HG03108 (cell line): ENCODE measurements around the gene MATN4.

Experiments
- ATAC-seq: cut with Tn5 transposase; IDR thresholded peaks from one replicate; pipeline ENCODE4 v1.9.1; 2021; ENCODE audit warnings: moderate library complexity; ENCODE audit not compliant: unreplicated experiment

Gene MATN4

DNA sequence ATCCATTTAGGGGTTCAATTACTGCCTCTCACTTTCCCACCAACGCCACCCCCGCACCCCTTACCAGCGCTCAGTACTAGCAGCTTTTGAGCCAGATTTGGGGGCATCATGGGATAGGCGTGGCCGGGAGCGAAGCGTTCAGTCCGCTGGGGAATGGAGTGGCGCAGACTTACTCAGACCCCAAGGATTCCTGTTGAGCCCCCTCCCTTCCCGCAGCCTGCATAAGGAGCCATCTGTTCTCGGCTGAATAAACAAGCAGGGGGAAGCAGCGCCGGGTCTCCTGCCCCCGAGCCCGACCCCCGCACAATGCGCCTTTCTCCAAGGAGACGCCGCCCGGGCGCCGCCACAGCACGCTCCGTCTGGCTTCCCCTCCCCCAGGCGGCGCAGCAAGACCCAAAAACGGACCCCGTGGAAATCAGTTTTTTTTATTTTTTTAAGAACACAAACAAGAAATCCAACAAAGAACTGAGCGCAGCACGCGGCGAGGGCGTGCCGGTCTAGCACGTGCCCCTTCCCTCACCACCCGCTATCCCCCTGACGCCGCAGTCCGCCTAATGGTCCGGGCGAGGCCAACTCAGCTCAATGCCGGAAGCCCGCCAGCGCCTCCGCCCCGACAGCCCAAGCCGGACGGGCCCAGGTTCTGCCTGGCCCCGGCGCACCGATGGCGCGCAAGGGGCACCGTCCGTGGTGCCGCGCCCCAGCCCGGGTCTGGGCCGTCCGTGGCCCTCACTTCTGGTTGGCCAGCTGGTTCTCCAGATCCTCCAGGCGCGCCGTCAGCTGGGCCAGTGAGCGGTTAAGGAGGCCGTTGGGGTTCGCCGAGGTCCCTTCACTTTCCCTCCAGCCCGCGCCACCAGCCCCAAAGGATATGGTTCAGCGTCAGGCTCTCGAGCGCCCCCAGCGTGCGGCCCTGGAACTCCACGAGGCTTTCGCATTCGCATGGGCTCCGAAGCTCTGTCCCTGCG lies 14.8 kb downstream of the MATN4 start:
- no peak for ATAC-seq

DNA sequence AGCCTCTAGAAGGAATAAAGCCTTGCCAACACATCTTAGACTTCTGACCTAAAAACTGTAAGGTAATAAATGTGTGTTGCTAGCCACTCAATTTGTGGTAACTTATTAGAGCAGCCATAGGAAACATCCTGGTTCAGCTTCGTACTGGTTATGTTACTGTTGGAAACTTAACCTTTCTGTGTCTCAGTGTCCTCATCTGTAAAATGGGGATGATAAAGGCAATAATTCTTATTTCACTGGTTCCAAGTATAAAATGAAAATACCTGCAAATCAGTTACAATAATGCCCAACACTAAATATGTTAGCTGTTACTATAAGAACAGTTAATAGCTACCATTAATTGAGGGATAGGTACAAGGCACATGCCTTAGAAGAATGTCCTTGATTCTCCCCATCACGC lies 15.8 kb downstream of the MATN4 start:
- no peak for ATAC-seq

DNA sequence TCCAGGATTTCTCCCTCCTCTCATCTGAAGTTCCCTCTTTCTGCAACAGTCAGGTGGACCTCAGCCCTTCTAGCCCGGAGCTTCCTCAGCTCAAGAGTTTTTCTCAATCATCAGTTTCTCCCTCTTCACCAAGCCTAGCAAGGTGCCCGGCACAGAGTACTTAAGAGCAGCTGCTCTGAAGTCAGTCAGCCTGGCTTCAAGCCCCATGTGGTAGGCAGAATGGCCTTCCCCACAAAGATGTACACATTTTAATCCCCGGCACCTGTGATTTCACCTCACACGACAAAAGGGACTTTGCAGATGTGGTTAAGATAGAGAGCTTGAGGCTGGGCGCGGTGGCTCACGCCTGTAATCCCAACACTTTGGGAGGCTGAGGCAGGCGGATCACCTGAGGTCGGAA lies 16.6 kb downstream of the MATN4 start:
- ATAC-seq = no peak

DNA sequence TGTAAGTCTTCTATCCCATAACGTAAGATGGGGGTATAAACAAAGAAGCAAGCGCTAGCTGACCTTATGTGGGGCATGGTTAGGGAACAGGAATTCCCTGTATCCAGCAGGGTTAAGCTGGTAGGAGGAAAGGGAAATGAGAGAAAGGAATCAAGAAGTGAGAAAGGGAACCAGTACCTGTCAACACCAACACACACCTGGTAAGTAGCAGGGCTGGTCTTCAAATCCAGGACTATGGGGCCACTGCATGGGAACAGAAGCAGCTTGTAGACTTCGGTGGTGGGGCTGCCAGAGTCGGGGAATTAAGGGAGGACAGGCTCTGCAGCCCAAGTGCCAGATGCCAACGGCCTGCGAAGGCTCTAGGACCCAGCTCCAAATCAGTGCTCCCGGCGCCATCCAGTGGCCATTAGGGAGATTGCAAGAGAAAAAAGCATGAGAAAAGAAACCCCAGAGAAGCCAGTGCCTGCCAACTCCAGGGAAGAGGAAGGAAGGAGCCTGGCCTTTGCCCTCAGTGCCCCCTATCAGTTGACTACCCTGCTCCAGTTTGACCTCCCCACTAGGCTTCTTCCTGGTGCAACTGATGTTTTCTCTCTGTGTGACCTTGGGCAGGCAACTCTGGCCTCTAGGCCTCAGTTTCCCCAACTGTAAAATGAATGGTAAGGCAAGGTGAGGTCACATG lies 17.3 kb downstream of the MATN4 start:
- no peak for ATAC-seq

DNA sequence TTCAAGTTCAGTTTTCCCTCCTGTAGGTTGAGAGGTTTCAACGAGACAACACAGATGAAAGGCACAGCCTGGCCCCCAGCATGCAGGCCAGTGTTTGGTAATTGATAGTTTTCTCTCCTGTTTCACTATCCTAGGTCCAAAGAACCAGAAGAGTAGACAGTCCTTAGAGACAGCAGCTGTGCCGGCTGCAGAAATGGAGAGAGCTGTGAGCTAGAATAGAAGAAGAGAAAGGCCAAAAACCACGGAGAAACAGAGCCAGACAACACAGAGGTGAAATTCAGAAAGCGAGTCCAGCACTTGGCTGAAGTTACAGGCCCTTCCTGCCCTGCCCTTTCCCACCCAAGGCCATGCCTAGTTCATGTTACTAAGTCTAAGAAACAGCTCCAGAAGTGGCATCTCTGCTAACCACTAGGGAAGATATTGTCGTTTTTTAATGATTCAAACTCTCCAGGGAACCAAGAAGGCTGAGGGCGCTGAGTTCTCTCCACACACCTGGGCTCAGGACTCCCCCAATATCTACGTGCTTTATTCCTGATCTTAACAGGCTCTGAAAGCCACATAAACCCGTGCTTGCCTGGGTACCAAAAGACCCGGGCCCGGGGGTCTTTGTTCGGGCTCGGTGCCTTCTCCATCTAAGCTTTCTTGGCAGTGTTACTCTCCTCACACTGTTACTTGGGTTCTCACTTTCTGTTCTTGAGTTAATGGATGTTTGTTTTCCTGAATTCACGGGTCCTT lies 18.0 kb downstream of the MATN4 start:
- no peak for ATAC-seq

DNA sequence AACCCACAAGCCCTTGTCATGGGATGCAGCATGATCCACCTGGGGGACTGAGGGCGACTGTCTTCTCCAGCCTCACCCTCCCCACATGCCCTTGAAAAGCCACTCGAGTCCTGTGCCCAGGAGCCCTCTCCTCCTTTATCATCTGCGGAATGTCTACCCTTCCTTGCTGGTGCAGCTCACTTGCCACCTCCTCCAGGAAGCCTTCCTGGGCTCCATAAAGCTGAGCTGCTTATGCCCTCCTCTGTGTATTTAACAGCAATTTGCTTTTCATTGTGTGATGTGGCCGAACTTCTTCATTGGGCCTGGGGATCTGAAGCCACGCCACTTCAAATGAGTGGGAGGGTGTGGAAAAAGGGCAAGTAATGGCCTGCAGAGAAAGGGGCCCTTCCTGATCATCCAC lies 19.2 kb downstream of the MATN4 start:
- no peak for ATAC-seq

DNA sequence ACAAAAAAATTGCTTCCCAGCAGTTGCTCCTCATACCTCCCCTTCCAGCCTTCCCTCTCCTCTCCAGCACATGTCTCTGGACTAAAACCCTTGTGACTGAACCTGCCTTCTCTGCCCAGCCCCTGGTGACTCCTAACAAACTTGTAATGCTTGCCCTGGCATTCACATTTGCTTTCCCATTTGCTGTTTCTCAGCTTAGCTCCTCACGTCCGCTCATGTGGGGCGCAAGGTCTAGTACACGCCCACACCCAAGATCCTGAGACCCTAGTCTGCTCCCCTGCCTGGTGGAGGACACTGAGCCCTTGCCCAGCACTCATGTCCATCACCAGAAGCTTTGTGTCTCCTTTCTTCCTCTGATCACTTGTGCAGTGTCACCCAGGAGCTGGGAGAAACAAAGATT lies 19.7 kb downstream of the MATN4 start:
- no peak for ATAC-seq

DNA sequence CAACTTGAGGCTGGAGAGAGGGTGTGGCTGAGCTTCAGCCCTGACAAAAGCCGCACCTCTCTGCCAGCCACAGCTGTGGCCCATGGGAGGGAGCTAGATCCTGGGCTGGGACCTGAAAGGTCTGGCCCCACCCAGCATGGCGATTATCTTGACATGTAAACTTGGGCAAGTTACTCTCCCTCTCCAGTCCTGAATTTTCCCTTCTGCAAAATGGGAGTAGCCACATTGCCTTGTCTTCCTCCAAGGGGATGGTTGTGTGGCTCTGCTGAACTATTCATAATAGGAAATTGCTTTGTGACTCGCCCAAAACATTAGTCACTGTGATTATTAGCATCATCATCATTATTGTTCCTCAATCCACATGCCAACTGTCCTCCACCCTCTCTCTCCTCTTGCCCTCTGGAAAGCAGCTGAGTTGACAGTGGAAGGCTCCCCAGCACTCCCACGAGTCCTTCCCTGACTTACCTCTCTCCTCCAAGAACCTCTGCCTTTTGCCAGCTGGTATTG lies 24.5 kb downstream of the MATN4 start:
- ATAC-seq = no peak

DNA sequence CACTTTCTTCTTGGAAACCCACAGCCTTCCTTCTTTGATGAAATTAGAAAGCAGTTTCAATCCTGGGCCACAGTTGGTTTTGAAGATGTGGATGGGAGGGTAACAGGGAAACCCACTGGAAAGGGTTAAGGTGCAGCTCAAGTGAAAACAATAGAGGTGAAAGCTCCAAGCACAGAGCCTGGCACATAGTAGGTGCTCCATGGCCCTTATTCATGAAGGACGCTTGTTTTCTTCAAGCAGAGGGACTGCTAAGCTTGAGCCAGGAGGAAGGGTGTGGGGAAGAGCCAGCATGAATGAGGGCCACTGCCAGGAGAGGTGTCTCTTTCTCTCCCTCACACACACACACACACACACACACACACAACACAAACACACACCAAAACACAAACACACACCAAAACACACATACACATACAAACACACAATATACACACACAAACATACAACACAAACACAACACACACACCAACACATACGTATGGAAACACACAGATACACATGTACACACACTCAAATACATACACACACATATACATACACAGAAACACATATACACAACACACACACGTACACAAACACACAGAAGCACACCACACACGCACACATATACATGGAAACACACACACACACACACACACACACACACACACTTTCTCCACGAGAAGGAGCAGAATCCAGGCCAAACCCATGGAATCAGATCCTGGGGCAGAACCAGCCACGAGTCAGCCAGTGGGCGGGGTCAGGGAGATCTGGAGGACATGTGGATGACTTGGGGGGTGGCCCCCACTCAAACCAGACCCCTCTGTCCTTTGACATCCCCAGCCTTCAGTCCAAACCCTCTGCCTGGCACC lies 25.2 kb downstream of the MATN4 start:
- ATAC-seq = no peak

DNA sequence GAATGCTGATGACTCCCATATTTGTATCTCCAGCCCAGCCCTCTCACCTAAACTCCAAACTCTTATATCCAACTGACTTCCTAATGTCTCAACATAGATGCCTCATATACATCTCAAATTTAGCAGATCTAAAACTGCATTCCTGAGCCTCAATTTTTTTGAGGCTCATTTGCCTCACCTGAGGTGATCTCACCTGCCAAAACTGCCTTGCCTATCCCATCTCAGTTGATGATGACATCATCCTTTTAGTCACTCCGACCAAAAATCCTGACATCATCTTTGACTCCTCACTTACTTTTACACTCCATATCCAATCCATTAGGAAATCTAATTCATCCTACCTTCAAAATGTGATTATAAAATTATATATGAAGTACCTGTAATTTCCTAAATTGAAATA lies 28.1 kb downstream of the MATN4 start:
- ATAC-seq = no peak

DNA sequence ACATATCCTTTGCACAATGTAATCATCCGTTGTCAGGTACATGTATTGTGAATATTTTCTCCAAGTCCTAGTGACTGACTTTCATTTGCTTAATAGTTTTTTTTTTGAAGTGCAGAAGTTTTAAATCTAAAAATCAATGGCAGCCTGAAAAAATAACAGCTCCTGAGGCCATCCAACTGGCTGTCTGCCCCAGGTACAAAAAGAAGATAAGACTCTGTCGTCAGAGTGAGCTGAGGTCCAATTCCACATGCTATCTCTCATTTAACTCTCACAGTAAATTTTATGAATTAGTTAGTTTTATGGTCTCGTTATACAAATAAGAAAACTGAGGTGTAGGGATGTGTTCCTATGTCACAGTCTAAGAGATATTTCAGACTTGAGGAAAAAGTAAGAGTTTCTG lies 32.8 kb downstream of the MATN4 start:
- no peak for ATAC-seq

DNA sequence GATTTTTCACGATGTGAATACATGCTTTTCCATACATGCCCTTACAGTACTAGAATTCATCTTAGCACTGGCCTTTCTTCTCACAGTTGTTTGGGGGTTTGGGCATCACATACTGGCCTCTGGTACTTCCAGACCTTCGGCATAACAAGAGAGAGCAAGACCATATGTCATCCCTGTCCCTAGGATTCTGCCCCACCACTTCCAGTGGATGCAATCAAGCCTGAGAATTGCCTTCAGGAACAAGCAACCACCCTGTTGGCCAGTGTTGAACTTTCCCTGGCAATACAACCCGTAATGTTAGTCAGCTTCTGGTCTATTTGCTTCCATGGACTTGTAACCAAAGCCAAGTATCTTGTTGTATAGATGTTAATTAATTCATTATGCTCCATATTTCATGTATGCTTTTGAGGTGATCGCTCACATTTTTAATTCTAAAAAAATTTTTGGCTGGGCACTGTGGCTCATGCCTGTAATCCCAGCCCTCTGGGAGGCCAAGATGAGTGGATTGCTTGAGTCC lies 38.3 kb downstream of the MATN4 start:
- no peak for ATAC-seq

DNA sequence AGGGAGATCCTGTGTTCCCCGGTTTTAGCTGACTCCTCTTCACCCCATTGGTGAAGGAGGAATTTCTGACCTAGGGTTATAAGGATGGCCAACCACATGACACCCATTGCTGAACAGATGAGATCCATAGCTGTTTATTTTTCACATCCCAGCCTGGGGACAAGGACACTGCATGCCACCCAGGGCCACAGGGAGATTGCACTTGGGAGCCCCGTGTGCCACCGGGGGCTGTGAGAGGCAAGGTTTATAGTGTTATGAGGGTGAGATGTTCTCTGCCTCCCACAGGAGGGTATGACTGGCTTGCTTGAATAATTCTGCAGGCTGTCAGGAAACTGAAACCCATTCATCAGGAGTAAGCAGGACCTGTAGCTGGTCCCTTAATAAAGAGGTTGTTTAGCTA lies 39.0 kb downstream of the MATN4 start:
- no peak for ATAC-seq

DNA sequence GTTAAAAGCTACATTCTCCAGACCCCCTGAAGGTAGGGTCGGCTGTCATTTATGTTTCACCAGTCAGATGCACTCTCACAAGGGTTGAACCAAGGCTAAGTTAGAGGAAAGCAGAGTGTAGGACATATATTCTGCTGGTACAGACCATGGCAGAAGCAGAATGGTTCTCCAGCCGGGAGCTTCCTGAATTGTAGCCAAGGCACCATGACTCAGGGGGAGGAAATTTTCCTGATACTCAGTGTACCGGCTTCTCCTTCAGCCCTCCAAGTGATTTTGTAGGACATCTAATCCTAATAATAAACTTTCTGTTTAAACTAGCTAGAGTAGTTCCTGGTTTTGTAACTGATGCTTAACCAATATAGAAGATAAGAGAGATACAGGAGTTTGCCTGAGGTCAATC lies 39.6 kb downstream of the MATN4 start:
- ATAC-seq = no peak

DNA sequence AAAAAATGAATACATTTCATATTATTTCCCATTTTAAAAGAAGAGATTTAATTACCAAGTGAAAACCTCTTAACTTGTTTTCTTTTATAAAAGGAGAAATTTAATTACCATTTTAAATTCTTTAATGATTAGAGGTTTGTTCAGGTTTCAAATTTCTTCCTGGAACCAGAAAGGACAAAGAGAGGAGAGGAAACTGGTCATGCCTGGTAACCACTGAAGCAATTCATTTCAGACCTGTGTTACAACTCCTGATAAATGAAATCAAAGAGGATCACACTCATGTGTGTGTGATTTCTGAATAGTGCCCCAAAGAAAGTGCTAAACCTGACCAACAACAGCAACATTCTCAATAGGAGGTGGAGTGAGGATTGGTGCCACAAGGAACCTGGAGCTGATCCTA lies 41.1 kb downstream of the MATN4 start:
- ATAC-seq = no peak

DNA sequence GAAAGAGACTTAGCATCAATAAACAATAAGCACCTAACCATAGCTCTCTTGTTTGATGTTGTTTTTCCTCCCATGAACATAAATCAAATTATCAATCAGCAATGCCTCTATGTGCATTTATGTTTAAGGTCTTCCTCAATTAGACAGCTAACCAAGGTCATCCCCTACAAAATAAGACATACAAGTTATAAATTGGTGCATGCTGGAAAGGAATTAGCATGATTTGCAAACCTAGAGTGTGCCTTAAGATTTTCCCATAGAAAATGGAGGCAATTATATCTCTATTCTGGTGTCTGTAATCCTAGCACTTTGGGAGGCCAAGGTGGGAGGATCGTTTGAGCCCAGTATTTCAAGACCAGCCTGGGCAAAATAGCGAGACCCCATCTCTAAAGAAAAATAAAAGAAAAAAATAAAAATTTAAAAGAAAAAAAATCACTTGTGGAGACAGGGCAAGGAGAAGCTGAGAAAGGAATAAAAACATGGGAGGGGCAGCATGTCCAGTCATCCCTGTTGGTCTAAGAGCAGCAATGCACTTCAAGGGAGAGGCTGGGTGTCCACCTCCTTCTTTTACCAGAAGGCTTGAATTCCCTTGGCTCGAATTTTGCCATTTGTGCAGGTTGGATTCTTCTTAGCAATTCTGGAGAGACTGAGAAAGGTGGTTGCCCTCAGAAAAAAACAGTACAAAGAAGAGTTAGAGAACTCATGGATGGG lies 44.4 kb downstream of the MATN4 start:
- no peak for ATAC-seq

DNA sequence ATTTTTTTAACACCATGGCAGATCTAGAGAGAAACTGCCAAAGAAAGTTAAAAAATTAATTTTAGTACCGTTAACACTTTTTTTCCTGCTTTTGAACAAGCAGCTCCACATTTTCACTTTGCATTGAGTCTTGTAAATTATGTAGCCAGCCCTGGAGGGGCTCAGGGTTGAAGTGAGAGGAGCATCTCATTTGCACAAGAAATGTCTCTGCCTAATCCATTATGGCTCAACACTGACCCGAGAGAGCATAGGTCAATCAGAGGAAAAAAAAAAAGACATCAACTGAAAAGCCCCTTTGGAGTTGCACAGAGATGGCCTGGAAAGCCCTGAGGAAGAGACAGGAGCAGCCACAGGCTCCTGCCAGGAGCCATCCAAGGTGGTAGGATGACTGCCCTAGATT lies 49.4 kb downstream of the MATN4 start:
- no peak for ATAC-seq

DNA sequence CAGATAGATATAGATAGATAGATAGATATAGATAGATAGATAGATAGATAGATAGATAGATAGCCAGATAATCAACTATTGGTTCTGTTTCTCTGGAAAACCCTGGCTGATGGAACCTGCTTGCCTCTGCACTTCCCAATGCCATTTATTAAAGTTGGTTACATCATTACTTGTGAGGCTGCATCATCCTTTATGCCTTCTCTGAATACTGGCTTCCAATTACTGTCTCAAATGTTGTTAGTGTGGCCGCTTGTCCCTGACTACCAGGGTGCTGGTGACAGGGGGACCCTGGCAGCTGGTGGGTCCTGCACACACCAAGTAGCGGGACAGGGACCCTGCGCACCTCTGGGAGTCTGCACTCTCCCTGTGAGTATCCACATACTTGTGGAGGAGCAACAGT lies 49.8 kb downstream of the MATN4 start:
- no peak for ATAC-seq

DNA sequence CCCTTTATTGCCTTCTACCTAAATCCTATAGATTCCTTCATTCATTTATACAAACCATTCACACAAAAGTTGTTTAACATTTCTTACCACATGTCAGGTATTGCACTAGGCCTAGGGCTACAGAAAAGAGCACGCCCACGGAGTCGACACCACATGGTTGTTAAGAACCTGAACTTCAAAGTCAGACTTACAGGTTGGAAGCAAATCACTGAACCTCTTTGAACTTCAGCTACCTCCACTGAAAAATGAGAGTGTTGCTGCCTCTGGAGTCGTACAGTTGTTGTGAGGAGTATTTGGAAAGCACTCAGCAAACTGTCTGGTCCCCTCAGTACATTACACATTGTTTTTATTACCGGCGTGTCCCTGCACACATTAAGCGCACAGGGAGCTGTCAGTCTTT lies 50.4 kb downstream of the MATN4 start:
- ATAC-seq = no peak

DNA sequence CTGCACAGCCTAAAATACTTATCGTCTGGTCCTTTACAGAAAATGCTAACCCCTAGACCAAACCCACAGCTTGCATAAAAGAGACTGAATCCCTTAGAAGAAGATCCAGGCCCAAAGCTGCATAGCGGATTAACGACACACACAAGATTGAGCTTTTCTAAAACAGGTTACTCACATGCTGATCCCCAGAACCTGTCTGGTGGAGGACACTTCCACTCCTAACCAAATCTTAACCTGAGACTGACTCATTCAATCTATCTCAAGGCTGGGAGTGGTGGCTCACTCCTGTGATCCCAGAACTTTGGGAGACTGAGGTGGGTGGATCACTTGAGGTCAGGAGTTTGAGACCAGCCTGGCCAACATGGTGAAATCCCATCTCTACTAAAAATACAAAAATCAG lies 50.9 kb downstream of the MATN4 start:
- ATAC-seq = no peak
